OCI-LY7 (cell line): ENCODE data around the gene RBM38.

ENCODE experiments used
- CTCF ChIP-seq: fragments of 200-600 bp; sonication (generic); conservative IDR thresholded peaks from 2 replicates; pipeline ENCODE4 v1.5.1; 2014; ENCODE audit warnings: mild to moderate bottlenecking, antibody characterized with exemption, low read length, moderate library complexity, mixed read lengths
- EZH2phosphoT487 ChIP-seq: fragments of 200-600 bp; sonication (generic); IDR thresholded peaks from 2 replicates; pipeline ENCODE4 v1.6.1; 2018; ENCODE audit warnings: low read depth, borderline replicate concordance, mild to moderate bottlenecking, mixed run types, antibody characterized with exemption, low read length, moderate library complexity, mixed read lengths

- TF ChIP-seq CTCF = no peak
- no peak for TF ChIP-seq EZH2phosphoT487
These were observed 8.7 kb upstream of the RBM38 start for GRCh38 chr20:57382516-57382915.
